ENCODE measurements around the gene PLXND1.
"Not testable (repeated sequence)": the region's sequence is repeated elsewhere in the genome, so short reads cannot be mapped to it uniquely, and the experiment has no call there.

PLXND1 gene

DNA sequence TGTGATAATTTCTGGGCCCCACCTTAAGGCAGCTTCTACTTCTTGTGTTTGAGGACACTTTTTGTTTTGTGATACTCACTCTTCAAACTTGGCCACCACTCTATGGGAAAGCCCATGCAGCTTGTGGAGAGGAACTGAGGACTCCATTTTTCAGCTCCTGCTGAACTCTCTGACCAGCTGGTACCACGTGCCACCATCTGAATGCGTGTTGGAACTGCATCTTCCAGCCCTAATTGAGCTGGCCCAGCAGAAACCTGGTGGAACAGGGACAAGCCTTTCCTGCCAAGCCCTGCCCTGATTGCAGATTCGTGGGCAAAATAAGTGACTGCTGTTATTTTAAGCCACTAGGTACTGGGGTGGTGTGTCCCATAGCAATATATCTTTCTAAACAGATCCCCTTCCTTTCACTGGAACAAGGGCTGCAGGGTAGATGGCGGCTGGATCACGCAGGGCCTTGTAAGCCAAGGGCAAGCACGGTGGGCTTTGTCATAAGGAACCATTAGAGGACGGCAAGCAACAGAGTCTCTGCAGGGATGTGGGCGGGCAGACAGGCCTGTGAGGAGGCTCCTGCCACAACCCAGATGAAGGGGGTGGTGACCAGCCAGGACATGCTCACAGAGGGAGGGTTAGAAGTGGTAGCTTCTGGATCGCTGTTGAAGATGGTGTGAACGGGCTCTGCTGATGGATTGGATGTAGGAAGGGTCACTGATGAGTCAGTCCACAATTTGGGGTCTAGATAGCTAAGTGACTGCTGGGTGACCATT is 54.0 kb downstream of the PLXND1 start:
- DNase-seq (ENCODE audit: low read depth in 2 of 2) = no peak

DNA sequence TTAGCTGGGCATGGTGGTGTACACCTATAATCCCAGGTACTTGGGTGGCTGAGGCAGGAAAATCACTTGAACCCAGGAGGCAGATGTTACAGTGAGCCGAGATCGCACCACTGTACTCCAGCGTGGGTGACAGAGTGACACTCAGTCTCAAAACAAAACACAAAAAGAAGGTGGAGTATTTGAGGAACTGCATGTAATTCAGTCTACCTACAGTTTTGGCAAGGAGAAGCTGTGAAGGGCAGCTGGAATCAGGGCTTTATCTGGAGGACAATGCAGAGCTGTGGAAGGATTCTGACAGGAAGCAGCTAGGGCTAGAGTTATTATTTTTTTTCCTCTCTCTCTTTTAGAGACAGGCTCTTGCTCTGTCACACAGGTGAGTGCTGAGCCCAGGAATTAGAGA is 56.7 kb downstream of the PLXND1 start:
- no peak for DNase-seq (ENCODE audit: low read depth in 2 of 2)

DNA sequence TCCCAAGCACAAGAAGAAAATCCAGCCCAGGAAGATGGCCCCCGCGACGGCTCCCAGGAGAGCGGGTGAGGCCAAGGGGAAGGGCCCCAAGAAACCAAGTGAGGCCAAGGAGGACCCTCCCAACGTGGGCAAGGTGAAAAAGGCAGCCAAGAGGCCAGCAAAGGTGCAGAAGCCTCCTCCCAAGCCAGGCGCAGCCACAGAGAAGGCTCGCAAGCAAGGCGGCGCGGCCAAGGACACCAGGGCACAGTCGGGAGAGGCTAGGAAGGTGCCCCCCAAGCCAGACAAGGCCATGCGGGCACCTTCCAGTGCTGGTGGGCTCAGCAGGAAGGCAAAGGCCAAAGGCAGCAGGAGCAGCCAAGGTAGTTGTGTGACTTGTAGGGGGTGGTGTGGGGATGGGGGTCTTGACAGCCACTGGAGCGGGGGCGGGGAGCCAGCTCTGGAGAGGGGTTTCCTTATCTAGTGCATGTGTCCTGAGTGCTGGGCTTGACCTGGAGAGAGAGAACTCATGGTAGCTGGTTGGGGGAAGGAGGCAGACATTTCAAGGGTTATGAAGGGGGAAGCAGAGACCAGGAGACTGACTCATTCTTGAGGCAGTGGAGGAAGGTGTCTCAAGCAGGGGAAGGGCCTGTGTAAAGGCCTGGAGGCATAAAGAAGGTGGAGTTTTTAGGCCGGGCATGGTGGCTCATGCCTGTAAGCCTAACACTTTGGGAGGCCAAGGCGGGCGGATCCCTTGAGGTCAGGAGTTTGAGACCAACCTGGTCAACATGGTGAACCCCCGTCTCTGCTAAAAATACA is 57.3 kb downstream of the PLXND1 start:
- no peak for DNase-seq (ENCODE audit: low read depth in 2 of 2)

DNA sequence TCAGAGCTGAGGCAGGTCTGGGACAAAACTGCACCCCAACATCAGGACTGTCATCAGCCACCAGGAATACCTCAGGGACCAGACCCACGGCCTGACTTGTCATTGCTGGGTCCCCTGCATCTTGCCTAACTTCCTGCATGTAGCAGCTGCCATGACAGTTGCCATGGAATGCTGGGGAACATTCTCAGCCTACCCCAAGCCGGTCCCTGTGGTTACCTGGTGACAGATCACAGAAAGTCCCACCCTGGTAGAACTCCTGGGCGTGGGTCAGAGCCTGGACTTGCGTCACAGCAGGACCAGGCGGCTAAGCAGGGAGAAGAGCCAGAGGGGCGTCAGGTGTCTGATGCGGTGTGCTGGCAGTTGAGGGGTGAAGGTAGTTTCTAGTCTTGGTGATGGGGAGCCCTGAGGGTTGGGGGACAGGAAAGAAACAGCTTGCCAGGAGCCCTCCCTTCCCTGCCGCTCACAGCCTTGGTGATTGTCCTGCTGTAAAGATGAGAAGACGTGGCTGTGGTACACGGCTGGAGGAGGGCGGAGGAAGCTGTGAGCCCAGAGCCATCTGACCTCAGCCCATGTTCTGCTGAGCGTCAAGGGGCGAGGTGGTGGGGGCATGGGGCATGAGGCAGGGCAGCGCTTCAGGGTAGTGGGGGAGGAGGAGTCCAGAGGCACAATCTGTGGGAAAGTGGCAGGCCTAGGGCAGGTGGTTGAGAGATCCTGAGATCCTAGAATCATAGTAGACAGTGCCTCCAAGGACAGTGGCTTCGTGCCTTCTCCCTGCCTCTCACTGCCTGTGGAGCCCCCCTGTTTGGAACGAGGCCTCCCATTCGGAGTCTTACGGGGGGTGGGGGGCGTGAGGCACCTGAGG is 58.1 kb downstream of the PLXND1 start:
- DNase-seq (ENCODE audit: low read depth in 2 of 2) = no peak

DNA sequence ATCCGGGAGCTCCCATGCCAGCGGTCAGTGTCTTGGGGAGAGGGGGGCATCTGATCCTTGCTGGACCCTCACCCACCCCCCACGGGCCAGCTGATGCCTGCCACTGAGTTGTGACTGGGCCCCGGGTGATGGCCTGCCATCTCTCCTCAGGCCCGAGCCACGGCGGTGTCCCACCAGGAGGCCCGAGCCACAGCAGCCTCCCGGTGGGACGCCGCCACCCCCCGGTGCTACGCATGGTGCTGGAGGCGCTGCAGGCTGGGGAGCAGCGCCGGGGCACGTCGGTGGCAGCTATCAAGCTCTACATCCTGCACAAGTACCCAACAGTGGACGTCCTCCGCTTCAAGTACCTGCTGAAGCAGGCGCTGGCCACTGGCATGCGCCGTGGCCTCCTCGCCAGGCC is 59.2 kb downstream of the PLXND1 start:
- no peak for DNase-seq (ENCODE audit: low read depth in 2 of 2)

DNA sequence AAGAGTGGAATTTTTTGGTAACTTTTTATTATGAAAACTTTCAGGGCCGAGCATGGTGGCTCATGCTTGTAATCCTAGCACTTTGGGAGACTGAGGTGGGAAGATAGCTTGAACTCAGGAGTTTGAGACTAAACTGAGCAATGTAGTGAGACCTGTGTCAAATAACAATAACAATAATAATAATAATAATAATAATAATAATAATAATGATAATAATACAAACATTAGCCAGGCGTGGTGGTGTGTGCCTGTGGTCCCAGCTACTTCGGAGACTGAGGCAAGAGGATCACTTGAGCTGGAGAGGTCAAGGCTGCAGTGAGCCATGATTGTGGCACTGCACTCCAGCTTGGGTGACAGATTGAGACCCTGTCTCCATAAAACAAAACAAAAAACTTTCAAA is 60.5 kb downstream of the PLXND1 start:
- DNase-seq (ENCODE audit: low read depth in 2 of 2) = not testable (repeated sequence)

DNA sequence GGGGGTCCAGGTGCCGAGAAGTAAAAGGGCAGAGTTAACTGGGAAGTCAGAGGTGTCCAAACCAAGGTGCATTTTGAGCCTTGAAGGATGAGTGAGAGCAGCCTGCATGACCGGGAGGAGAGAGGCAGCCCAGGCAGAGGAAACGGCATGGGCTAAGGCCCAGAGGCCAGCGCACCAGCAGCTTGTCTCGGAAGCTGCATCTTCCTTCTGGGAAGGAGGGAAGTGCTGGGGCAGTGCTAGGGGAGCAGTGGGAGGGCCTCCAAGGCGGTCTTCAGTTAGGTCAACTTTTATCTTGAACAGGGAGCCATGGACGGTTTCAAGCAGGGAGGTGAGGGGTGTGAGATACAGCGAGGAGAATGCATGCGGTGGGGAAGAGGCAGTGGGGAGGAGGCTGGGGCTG is 62.5 kb downstream of the PLXND1 start:
- no peak for DNase-seq (ENCODE audit: low read depth in 2 of 2)

DNA sequence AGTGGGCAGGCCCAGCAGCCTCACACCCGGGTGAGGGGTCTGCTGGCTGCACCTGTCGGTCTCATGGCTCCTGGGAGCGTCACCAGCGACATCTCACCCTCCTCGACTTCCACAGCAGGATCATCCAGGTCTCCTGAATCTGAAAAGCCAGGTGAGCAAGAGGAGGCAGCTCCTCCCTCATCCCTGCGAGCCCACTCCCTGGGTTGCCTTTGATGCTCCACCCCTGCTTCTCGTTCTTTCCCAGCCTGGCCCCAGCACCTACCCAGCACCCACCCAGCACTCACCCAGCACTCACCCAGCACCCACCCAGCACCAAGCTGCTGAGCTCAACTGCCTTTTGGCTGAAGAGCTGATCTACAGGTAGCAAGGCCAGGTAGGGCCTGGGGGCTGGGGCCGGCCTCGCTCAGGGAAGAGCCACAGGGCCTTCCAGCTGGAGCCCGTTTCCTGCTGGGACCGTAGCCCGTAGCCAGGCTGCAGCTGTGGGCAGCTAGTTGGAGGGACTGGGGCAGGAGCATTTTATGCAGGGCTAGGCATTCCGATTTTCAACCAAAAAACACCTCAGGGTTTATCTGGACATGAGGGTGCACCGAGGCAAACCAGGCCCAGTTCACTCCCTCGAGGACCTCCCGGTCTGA is 63.2 kb downstream of the PLXND1 start, which contains the start of gene H1-8:
H1-8 (plus strand) TSS at position 20 of the 635 bp plus-strand sequence; CDS start at position 64, 44 bp downstream.
- DNase-seq (ENCODE audit: low read depth in 2 of 2) = no peak

DNA sequence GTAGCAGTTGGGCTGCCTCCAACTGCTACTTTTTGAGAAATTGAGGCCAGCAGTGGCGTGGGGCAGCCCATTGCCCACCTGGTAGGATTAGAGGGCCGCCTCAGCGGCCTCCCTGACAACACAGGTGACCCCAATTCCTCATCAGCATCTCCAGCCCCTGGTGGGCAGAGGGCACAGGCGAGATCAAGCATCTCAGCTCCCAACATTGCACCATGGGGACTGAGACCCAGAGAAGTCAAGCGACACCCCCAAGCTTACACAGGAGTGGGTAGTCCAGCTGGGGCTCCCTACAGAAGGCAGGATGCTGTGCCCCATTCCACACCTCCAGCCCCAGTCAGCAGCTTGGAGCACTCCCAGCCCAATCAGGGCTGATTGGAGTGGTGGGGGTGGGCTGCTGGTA is 63.7 kb downstream of the PLXND1 start:
- DNase-seq (ENCODE audit: low read depth in 2 of 2) = no peak

DNA sequence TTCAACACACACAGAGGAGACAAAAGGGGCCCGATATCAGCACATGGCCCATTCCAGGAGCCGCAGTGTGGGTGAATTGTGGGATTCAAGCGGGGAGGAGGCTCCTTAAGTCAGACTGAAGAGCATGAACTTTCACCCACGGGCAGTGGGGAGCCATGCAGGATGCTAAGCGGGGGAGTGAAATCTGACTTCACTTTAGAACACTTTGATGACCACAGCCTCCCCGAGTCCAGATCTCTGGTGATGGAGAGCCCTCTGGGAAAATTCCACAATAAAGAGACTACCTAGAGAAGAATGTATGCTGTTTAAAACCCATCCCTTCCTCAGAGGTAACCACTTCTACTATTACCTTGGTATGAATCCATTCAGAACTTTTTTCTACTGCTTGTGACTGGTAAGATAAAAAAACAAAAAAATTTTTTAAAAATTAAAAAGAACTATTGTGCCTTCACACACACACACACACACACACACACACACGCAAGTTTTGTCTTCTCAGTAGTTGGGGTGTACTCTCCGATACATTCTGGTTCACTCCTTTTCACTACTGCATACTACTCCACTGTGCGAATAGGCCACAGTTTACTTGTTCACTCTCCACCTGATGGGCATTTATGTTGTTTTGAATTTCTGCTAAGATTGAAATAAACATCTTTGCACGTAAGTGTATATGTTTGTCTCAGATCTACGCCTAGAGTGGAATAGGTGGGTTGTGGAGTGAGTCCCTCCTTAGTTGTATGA is 65.5 kb downstream of the PLXND1 start:
- DNase-seq (ENCODE audit: low read depth in 2 of 2) = no peak

DNA sequence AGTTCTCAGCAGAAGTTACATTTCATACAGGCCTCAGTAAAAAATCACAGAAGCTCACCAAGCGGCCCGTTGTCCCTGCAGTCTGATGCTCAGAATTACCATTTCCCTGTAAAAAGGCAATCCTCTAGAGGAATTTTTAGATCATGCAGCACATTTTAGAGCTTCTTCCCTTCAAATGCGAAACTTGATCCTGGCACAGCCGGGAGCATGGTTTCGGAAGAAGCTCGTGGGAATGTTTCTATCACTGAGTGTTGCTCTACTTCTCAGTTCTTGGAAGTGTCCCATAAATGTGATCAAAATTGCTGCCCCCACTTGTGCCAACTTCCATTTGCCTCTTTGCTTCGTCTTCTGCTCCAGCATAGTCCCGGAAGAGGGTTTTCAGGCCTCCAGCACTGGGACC is 67.3 kb downstream of the PLXND1 start:
- DNase-seq (ENCODE audit: low read depth in 2 of 2) = no peak

DNA sequence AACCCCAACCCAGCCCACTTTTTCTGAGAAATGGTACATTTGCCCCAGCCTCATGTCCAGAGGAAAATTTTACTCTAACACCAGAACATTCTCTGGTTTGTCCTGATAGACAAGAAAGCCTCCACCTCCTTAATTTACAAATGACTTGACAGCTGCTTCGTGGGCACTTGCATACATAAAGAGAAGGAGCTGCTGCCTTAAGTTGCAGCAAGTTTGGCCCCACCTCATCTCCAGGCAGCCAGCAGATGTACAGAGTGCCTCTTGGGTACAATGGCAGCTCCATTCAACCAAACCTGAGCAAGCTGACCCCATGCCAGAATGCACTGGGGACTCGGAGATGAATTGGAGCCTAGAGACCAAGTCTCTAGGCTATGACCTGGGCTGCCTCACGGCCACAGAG is 69.7 kb downstream of the PLXND1 start:
- no peak for DNase-seq (ENCODE audit: low read depth in 2 of 2)

DNA sequence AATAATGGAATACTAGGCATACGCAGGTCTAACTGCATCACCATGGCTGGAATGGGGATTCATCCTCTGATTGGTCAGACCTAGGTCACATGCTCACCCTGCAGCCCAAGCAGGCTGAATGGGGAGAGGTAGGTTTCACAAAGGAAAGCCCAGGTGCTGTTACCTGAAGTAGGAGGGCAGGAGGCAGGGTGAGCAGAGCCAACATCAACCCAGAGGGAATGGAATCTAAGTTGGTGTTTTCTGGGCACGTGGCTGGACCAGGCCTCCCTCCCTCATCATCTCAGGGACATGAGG is 70.2 kb downstream of the PLXND1 start:
- no peak for DNase-seq (ENCODE audit: low read depth in 2 of 2)

DNA sequence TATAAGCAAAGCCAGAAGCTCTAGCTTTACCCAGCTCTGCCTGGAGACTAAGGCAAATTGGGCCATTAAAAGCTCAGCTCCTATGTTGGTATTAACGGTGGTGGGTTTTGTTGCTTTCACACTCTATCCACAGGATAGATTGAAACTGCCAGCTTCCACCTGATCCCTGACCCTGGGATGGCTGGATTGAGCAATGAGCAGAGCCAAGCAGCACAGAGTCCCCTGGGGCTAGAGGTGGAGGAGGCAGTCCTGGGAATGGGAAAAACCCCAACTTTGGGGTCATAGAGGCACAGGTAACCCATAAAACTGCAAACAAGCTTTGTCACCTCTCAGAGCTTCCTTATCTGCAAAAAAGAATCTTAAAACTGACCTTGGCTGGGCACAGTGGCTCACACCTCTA is 71.4 kb downstream of the PLXND1 start:
- DNase-seq (ENCODE audit: low read depth in 2 of 2) = no peak

DNA sequence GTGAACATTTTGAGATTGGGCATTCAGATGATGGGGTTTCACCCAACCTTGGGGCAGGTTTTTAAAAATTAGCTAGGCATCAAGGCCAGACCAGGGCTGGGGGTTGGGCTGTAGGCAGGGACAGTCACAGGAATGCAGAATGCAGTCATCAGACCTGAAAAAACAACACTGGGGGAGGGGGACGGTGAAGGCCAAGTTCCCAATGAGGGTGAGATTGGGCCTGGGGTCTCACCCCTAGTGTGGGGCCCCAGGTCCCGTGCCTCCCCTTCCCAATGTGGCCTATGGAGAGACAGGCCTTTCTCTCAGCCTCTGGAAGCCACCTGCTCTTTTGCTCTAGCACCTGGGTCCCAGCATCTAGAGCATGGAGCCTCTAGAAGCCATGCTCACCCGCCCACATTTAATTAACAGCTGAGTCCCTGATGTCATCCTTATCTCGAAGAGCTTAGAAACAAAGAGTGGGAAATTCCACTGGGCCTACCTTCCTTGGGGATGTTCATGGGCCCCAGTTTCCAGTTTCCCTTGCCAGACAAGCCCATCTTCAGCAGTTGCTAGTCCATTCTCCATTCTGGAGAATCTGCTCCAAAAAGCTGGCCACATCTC is 71.9 kb downstream of the PLXND1 start:
- no peak for DNase-seq (ENCODE audit: low read depth in 2 of 2)

DNA sequence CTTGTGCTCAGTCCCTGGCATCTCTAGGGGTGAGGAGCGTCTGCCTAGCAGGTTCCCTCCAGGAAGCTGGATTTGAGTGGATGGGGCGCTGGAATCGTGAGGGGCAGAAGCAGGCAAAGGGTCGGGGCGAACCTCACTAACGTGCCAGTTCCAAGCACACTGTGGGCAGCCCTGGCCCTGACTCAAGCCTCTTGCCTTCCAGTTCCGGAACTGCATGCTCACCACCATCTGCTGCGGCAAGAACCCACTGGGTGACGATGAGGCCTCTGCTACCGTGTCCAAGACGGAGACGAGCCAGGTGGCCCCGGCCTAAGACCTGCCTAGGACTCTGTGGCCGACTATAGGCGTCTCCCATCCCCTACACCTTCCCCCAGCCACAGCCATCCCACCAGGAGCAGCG is 73.1 kb downstream of the PLXND1 start:
- no peak for DNase-seq (ENCODE audit: low read depth in 2 of 2)

DNA sequence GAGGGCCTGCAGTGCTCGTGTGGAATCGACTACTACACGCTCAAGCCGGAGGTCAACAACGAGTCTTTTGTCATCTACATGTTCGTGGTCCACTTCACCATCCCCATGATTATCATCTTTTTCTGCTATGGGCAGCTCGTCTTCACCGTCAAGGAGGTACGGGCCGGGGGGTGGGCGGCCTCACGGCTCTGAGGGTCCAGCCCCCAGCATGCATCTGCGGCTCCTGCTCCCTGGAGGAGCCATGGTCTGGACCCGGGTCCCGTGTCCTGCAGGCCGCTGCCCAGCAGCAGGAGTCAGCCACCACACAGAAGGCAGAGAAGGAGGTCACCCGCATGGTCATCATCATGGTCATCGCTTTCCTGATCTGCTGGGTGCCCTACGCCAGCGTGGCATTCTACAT is 74.2 kb downstream of the PLXND1 start:
- no peak for DNase-seq (ENCODE audit: low read depth in 2 of 2)

DNA sequence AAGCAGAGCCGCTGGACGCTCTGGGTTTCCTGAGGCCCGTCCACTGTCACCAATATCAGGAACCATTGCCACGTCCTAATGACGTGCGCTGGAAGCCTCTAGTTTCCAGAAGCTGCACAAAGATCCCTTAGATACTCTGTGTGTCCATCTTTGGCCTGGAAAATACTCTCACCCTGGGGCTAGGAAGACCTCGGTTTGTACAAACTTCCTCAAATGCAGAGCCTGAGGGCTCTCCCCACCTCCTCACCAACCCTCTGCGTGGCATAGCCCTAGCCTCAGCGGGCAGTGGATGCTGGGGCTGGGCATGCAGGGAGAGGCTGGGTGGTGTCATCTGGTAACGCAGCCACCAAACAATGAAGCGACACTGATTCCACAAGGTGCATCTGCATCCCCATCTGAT is 74.8 kb downstream of the PLXND1 start:
- no peak for DNase-seq (ENCODE audit: low read depth in 2 of 2)

DNA sequence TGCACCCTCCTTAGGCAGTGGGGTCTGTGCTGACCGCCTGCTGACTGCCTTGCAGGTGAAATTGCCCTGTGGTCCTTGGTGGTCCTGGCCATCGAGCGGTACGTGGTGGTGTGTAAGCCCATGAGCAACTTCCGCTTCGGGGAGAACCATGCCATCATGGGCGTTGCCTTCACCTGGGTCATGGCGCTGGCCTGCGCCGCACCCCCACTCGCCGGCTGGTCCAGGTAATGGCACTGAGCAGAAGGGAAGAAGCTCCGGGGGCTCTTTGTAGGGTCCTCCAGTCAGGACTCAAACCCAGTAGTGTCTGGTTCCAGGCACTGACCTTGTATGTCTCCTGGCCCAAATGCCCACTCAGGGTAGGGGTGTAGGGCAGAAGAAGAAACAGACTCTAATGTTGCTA is 75.7 kb downstream of the PLXND1 start:
- DNase-seq (ENCODE audit: low read depth in 2 of 2) = no peak

DNA sequence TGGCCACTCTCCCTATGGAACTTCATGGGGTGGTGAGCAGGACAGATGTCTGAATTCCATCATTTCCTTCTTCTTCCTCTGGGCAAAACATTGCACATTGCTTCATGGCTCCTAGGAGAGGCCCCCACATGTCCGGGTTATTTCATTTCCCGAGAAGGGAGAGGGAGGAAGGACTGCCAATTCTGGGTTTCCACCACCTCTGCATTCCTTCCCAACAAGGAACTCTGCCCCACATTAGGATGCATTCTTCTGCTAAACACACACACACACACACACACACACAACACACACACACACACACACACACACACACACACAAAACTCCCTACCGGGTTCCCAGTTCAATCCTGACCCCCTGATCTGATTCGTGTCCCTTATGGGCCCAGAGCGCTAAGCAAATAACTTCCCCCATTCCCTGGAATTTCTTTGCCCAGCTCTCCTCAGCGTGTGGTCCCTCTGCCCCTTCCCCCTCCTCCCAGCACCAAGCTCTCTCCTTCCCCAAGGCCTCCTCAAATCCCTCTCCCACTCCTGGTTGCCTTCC is 76.2 kb downstream of the PLXND1 start:
- DNase-seq (ENCODE audit: low read depth in 2 of 2) = no peak
